K562 (cell line): ENCODE results near the gene KRTAP6-2. TPM values are rescaled to one million over a fixed set of nuclear protein-coding genes. Genes with fewer than 3 reads are reported as not detected.

Experiments
- ATAC-seq: fragments of 200-7000 bp; cut with Tn5 transposase; 3 replicates; pipeline ENCODE4 v1.9.1; 2020; ENCODE audit warnings: moderate library complexity
- BruUV-seq: library from RNA; stranded (reverse); fragments of 400-500 nt; replicated peaks from 2 replicates; lab custom pipeline; 2021; lab: Mats Ljungman, UMichigan
- CTCF ChIA-PET: fragments of 300-600 bp; formaldehyde crosslinking; extraction: SDS; loops from one replicate; lab custom pipeline; 2021; ENCODE audit warnings: low intra/inter-chr PET ratio; lab: Yijun Ruan, JAX
- POLR2A ChIA-PET: fragments of 300-600, 350-650 bp; sonication (Branson Sonifier 250); formaldehyde crosslinking; extraction: SDS; loops from one replicate; lab custom pipeline; 2021; ENCODE audit warnings: antibody characterized with exemption, inconsistent platforms; lab: Yijun Ruan, JAX
- DNase-seq, 4 experiments: peaks; one replicate each; pipeline versions ENCODE4 v3.0.0 to v3.0.0-alpha.2; 2011 to 2018; ENCODE audit warnings: low spot score in 3 of 4, mixed read lengths in 3 of 4; ENCODE audit errors: extremely low read depth in 1 of 4
- FAIRE-seq: peaks from 2 replicates; lab custom pipeline; 2011; peaks lifted over from hg19 to GRCh38; lab: Jason Lieb, UNC
- H2AFZ ChIP-seq: 2 replicates; pipeline ENCODE4 v1.6.0; 2011; ENCODE audit warnings: low read depth, low read length, control low read depth, inconsistent platforms
- H3K27ac ChIP-seq: fragments of 200-600 bp; 3 replicates; pipeline ENCODE4 v1.8.0; 2011; ENCODE audit warnings: low read depth, mild to moderate bottlenecking, control low read depth, inconsistent platforms, low read length, moderate library complexity, mixed read lengths; ENCODE audit errors: extremely low read depth
- H3K27me3 ChIP-seq, 2 experiments: fragments of 300-600 bp in 1 of 2; 2 replicates in 1 of 2; 3 replicates in 1 of 2; pipeline versions ENCODE4 v1.6.0 to v1.8.0; 2011; ENCODE audit warnings: inconsistent platforms in 2 of 2, low read length in 2 of 2, mild to moderate bottlenecking in 1 of 2, mixed read lengths in 1 of 2, moderate library complexity in 1 of 2; ENCODE audit not compliant: control insufficient read depth in 2 of 2, insufficient read depth in 2 of 2
- H3K36me3 ChIP-seq: fragments of 300-600 bp; 3 replicates; pipeline ENCODE4 v1.8.0; 2011; ENCODE audit warnings: mild to moderate bottlenecking, low read length, inconsistent platforms; ENCODE audit not compliant: control insufficient read depth, insufficient read depth
- H3K4me1 ChIP-seq, 2 experiments: fragments of 200-600 bp in 1 of 2; replicated peaks in 1 of 2; 2 replicates in 1 of 2; 3 replicates in 1 of 2; pipeline versions ENCODE4 v1.5.1 to v1.8.0; 2011; ENCODE audit warnings: inconsistent platforms in 2 of 2, low read length in 2 of 2, mild to moderate bottlenecking in 1 of 2, mixed read lengths in 1 of 2, moderate library complexity in 1 of 2; ENCODE audit not compliant: control insufficient read depth in 2 of 2, insufficient read depth in 2 of 2
- H3K4me2 ChIP-seq: 2 replicates; pipeline ENCODE4 v1.6.1; 2011; ENCODE audit warnings: low read length, control low read depth, inconsistent platforms, mixed read lengths; ENCODE audit not compliant: insufficient read depth
- H3K4me3 ChIP-seq: fragments of 200-600 bp; sonication (generic), shearing (Covaris generic); 2 replicates; pipeline ENCODE4 v1.5.1; 2016; ENCODE audit warnings: control low read depth, inconsistent platforms
- H3K79me2 ChIP-seq: fragments of 200-600 bp; 3 replicates; pipeline ENCODE4 v1.8.0; 2011; ENCODE audit warnings: low read length, inconsistent platforms; ENCODE audit not compliant: control insufficient read depth, insufficient read depth
- H3K9ac ChIP-seq, 2 experiments: 2 replicates each; pipeline versions ENCODE4 v1.6.0 to v1.6.1; 2011; ENCODE audit warnings: low read depth in 2 of 2, low read length in 2 of 2, control low read depth in 1 of 2, inconsistent platforms in 1 of 2, mild to moderate bottlenecking in 1 of 2, mixed read lengths in 1 of 2; ENCODE audit not compliant: insufficient read depth in 1 of 2
- H3K9me1 ChIP-seq: one replicate; pipeline ENCODE4 v1.6.0; 2011; ENCODE audit warnings: inconsistent platforms, mild to moderate bottlenecking, low read length, moderate library complexity; ENCODE audit not compliant: control insufficient read depth, insufficient read depth
- H3K9me3 ChIP-seq: replicated peaks from 2 replicates; pipeline ENCODE4 v1.5.1; 2011; ENCODE audit warnings: low read depth, low read length, inconsistent platforms; ENCODE audit not compliant: control insufficient read depth, insufficient read depth
- H4K20me1 ChIP-seq: replicated peaks from 2 replicates; pipeline ENCODE4 v1.6.1; 2011; ENCODE audit warnings: low read length, inconsistent platforms, mixed read lengths; ENCODE audit not compliant: control insufficient read depth, insufficient read depth
- CBFA2T3 ChIP-seq: fragments of 450-650 bp; IDR thresholded peaks from 2 replicates; pipeline ENCODE4 v1.6.1; 2017
- ETS2 ChIP-seq: IDR thresholded peaks from 2 replicates; pipeline ENCODE4 v1.6.1; 2016; ENCODE audit warnings: borderline replicate concordance, missing genetic modification characterization, mild to moderate bottlenecking, moderate library complexity, missing compliant biosample characterization; ENCODE audit not compliant: poor library complexity, severe bottlenecking
- FOXM1 ChIP-seq, 2 experiments: fragments of 450-650 bp in 1 of 2; sonication (generic) in 1 of 2; formaldehyde crosslinking in 1 of 2; IDR thresholded peaks; 2 replicates each; pipeline versions ENCODE4 v1.6.1 to v1.9.0; 2017 to 2022; ENCODE audit warnings: low read depth in 2 of 2, mild to moderate bottlenecking in 2 of 2, missing genetic modification reagents in 1 of 2, moderate library complexity in 1 of 2
- GTF2F1 ChIP-seq: IDR thresholded peaks from 2 replicates; pipeline ENCODE4 v1.6.1; 2011; ENCODE audit warnings: low read depth, low read length, improper control_type of control experiment
- JUNB ChIP-seq: fragments of 450-650 bp; formaldehyde crosslinking; conservative IDR thresholded peaks from 2 replicates; pipeline ENCODE4 v1.4.0; 2020; ENCODE audit warnings: mild to moderate bottlenecking
- MAFG ChIP-seq: fragments of 450-650 bp; conservative IDR thresholded peaks from 2 replicates; pipeline ENCODE4 v1.6.1; 2016; ENCODE audit warnings: missing genetic modification characterization, missing compliant biosample characterization
- MTF1 ChIP-seq: fragments of 250-450 bp; sonication (Bioruptor Pico); IDR thresholded peaks from 2 replicates; pipeline ENCODE4 v1.9.0; 2021; ENCODE audit warnings: moderate library complexity, mild to moderate bottlenecking, inconsistent platforms, borderline replicate concordance
- PATZ1 ChIP-seq: fragments of 250-450 bp; sonication (Bioruptor Pico); IDR thresholded peaks from 2 replicates; pipeline ENCODE4 v1.5.0; 2020; ENCODE audit warnings: mild to moderate bottlenecking, borderline replicate concordance
- POLR2AphosphoS2 ChIP-seq: IDR thresholded peaks from 2 replicates; pipeline ENCODE4 v1.6.1; 2012; ENCODE audit warnings: low read length, improper control_type of control experiment
- SMARCA4 ChIP-seq: fragments of 450-650 bp; IDR thresholded peaks from 2 replicates; pipeline ENCODE4 v1.6.1; 2016
- SP1 ChIP-seq: sonication (generic); formaldehyde crosslinking; IDR thresholded peaks from 2 replicates; pipeline ENCODE4 v1.8.1; 2022; ENCODE audit warnings: mild to moderate bottlenecking, missing genetic modification reagents
- USF1 ChIP-seq: sonication (generic); formaldehyde crosslinking; IDR thresholded peaks from 2 replicates; pipeline ENCODE4 v1.9.0; 2022; ENCODE audit warnings: mild to moderate bottlenecking, missing genetic modification reagents
- ZNF57 ChIP-seq: fragments of 450-650 bp; formaldehyde crosslinking; IDR thresholded peaks from 2 replicates; pipeline ENCODE4 v1.4.0; 2020; ENCODE audit warnings: mild to moderate bottlenecking, moderate library complexity
- ZNF655 ChIP-seq: fragments of 250-450 bp; sonication (Bioruptor Pico); IDR thresholded peaks from 2 replicates; pipeline ENCODE4 v1.5.0; 2021
- WGBS: fragments of 100-300 bp; shearing (Covaris generic); methylation state at CpG from one replicate; pipeline ENCODE4 v1.1.6; 2016; ENCODE audit warnings: low coverage, mixed read lengths; ENCODE audit not compliant: insufficient coverage; ENCODE audit errors: missing lambda C conversion rate; 5-methylcytosine and 5-hydroxymethylcytosine counted together
- in situ Hi-C: fragments of 300-500 bp; cut with MboI; formaldehyde crosslinking; loops from 4 replicates; pipeline ENCODE4 v1.15.0; 2018; ENCODE audit warnings: inconsistent platforms, mixed read lengths
- intact Hi-C: fragments of 100-400 bp; cut with micrococcal nuclease; formaldehyde crosslinking; loops from 2 replicates; pipeline ENCODE4 v1.14.2; 2022
- polyA plus RNA-seq, 8 experiments: library from polyadenylated mRNA; depleted of rRNA in 4 of 8; stranded (reverse) in 5 of 8; unstranded in 3 of 8; fragments of >200 nt; fragmentation: Nextera tagmentation in 2 of 8; fragmentation: Illumina TruSeq in 1 of 8; extraction: Ambion mirVana in 2 of 8; extraction: Trizol in 1 of 8; gene quantifications; 2 replicates each; pipeline versions ENCODE4 v1.2.1 to v1.2.3, GENCODE V29; 2011 to 2014; ENCODE audit warnings: inconsistent platforms in 1 of 8, missing spikeins in 1 of 8
- total RNA-seq, 7 experiments: library from RNA; depleted of rRNA in 6 of 7; stranded (reverse); fragments of >200 nt in 6 of 7; fragmentation: Illumina TruSeq in 2 of 7; extraction: Trizol in 2 of 7; gene quantifications; 2 replicates each; pipeline versions ENCODE4 v1.2.1 to v1.2.3, GENCODE V29; 2011 to 2021; ENCODE audit warnings: low replicate concordance in 1 of 7
- TF ChIP-seq, protein P1 (sequence below): sonication (generic); formaldehyde crosslinking; IDR thresholded peaks from 2 replicates; pipeline ENCODE4 v1.5.0; 2020; ENCODE audit warnings: missing genetic modification reagents

Gene KRTAP6-2
- total and polyA plus RNA-seq, 9 of the 15 experiments (the other 6 are each of a cell fraction or from before 2014, with no cell fraction given): not detected

DNA sequence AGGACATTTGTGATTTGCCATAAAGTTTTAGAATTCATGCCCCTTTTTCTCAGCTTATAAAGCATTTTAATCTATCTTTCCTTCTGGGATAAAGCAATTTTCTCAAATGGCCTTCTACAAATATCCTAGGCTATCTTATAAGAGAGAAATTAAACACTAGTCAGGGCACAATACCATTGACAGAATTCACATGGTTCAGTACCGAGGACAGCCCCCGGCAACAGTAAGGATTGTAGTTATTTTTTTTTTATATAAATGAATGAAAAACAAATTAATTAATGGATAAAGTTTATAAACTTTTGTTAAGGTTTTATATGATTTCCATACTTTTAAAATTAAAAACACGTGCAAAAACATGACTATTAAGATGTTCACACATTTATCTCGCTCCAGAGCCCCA is 29.4 kb upstream of the KRTAP6-2 start:
- 0% methylated on average over 4 of the region's 4 CpGs for WGBS
- H3K27me3 ChIP-seq: no peaks in the 10 kb centered on the region
- no peak overlapping the region for H3K9ac ChIP-seq
- ChIA-PET CTCF (no interaction called here), POLR2A (no interaction called here)
- no peak overlapping the region for H3K4me3 ChIP-seq
- H3K27ac ChIP-seq: no peak overlapping the region
- FAIRE-seq: no peak
- BruUV-seq: no TSS peak
- intact Hi-C loops: no loop called here
- no peak for DNase-seq
- no peaks in the 10 kb centered on the region for H3K9me3 ChIP-seq
- no peaks in the 10 kb centered on the region for H4K20me1 ChIP-seq
- ATAC-seq: no peak
- H2AFZ ChIP-seq: no peak overlapping the region
- no peak overlapping the region for H3K4me2 ChIP-seq
- H3K79me2 ChIP-seq: no peaks in the 10 kb centered on the region
- in situ Hi-C loops: no loop called here
- no peaks in the 10 kb centered on the region for H3K4me1 ChIP-seq
- no peaks in the 10 kb centered on the region for H3K36me3 ChIP-seq
- TF ChIP-seq PATZ1 (CRISPR knock-in tag): no peak
- TF ChIP-seq ETS2 (tag): no peak
- TF ChIP-seq SP1: no peak
- TF ChIP-seq CBFA2T3: no peak
- TF ChIP-seq FOXM1 (IDR thresholded peaks at IDR 0.05; ENCODE audit: low read depth): no peak
- TF ChIP-seq FOXM1 (CRISPR knock-in tag; IDR thresholded peaks at IDR 0.05; ENCODE audit: low read depth): no peak
- TF ChIP-seq POLR2AphosphoS2: no peak
- no peak for TF ChIP-seq GTF2F1
- TF ChIP-seq USF1 (CRISPR knock-in tag): no peak
- TF ChIP-seq, protein P1, sequence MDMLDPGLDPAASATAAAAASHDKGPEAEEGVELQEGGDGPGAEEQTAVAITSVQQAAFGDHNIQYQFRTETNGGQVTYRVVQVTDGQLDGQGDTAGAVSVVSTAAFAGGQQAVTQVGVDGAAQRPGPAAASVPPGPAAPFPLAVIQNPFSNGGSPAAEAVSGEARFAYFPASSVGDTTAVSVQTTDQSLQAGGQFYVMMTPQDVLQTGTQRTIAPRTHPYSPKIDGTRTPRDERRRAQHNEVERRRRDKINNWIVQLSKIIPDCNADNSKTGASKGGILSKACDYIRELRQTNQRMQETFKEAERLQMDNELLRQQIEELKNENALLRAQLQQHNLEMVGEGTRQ (CRISPR knock-in tag): no peak
- TF ChIP-seq JUNB: no peak
- TF ChIP-seq MTF1 (CRISPR knock-in tag): no peak
- no peak for TF ChIP-seq ZNF655 (CRISPR knock-in tag)
- no peak for TF ChIP-seq MAFG (tag)
- no peak for TF ChIP-seq SMARCA4
- TF ChIP-seq ZNF57: no peak
- H3K9me1 ChIP-seq: no peaks in the 10 kb centered on the region
